Fibroblast of lung (primary cell): ENCODE measurements around the gene E2F2. TPM values are rescaled to one million over a fixed set of nuclear protein-coding genes. Genes with fewer than 3 reads are reported as not detected.
A peak's percentile ranks its signal among the peaks of the same experiment; 100 is the strongest.

Source experiments
- DNase-seq, 2 donors: peaks; one replicate each; pipeline versions ENCODE4 v3.0.0 to v3.0.0-alpha.2; 2010; ENCODE audit warnings: low read depth in 2 of 2
- H2AFZ ChIP-seq: 2 replicates; pipeline ENCODE4 v1.5.1; 2012; ENCODE audit warnings: low read length, control low read depth, inconsistent platforms
- H3K27ac ChIP-seq: 2 replicates; pipeline ENCODE4 v1.5.1; 2011; ENCODE audit warnings: low read length, control low read depth; ENCODE audit not compliant: insufficient read depth
- H3K27me3 ChIP-seq: 2 replicates; pipeline ENCODE4 v1.5.1; 2011; ENCODE audit warnings: mild to moderate bottlenecking, low read length; ENCODE audit not compliant: control insufficient read depth, insufficient read depth
- H3K36me3 ChIP-seq: 2 replicates; pipeline ENCODE4 v1.5.1; 2011; ENCODE audit warnings: low read length; ENCODE audit not compliant: control insufficient read depth, insufficient read depth
- H3K4me1 ChIP-seq: 2 replicates; pipeline ENCODE4 v1.5.1; 2011; ENCODE audit warnings: low read length; ENCODE audit not compliant: control insufficient read depth, insufficient read depth; ENCODE audit errors: extremely low read depth
- H3K4me2 ChIP-seq: 2 replicates; pipeline ENCODE4 v1.5.1; 2011; ENCODE audit warnings: low read length, control low read depth; ENCODE audit not compliant: insufficient read depth; ENCODE audit errors: extremely low read depth
- H3K4me3 ChIP-seq, 4 experiments: fragments of 200-600 bp in 1 of 4; sonication (generic) in 1 of 4; replicated peaks in 1 of 4; 2 replicates each; pipeline ENCODE4 v1.5.1; 2011 to 2016; ENCODE audit warnings: low read length in 4 of 4, low read depth in 3 of 4, mild to moderate bottlenecking in 3 of 4, control low read depth in 2 of 4, inconsistent platforms in 1 of 4, mixed read lengths in 1 of 4; ENCODE audit not compliant: insufficient read depth in 1 of 4; ENCODE audit errors: control extremely low read depth in 1 of 4
- H3K79me2 ChIP-seq: 2 replicates; pipeline ENCODE4 v1.5.1; 2012; ENCODE audit warnings: mild to moderate bottlenecking, low read length, inconsistent platforms; ENCODE audit not compliant: control insufficient read depth, insufficient read depth
- H3K9ac ChIP-seq: 2 replicates; pipeline ENCODE4 v1.5.1; 2011; ENCODE audit warnings: mild to moderate bottlenecking, low read length, control low read depth; ENCODE audit not compliant: insufficient read depth
- H3K9me3 ChIP-seq: 2 replicates; pipeline ENCODE4 v1.5.1; 2012; ENCODE audit warnings: low read depth, low read length; ENCODE audit not compliant: control insufficient read depth, insufficient read depth
- H4K20me1 ChIP-seq: 2 replicates; pipeline ENCODE4 v1.5.1; 2011; ENCODE audit warnings: low read length; ENCODE audit not compliant: control insufficient read depth, insufficient read depth; ENCODE audit errors: extremely low read depth
- EZH2 ChIP-seq: IDR thresholded peaks from 2 replicates; pipeline ENCODE4 v1.5.1; 2012; ENCODE audit warnings: low read length, control low read depth, mild to moderate bottlenecking; ENCODE audit errors: missing control alignments
- polyA plus RNA-seq, 2 donors: library from polyadenylated mRNA; depleted of rRNA in 1 of 2; stranded (reverse) in 1 of 2; unstranded in 1 of 2; fragments of >200 nt; gene quantifications; 2 replicates each; pipeline ENCODE4 v1.2.1, GENCODE V29; 2011 to 2012; ENCODE audit warnings: missing spikeins in 1 of 2
- total RNA-seq: library from RNA; depleted of rRNA; stranded (reverse); fragments of >200 nt; gene quantifications from 2 replicates; pipeline ENCODE4 v1.2.1, GENCODE V29; 2014
- TF ChIP-seq, protein P1 (sequence below), 2 donors: IDR thresholded peaks in 1 of 2; conservative IDR thresholded peaks in 1 of 2; 1 replicate in 1 of 2; 2 replicates in 1 of 2; pipeline ENCODE4 v1.5.1; 2011 to 2012; ENCODE audit warnings: low read length in 2 of 2, control low read depth in 1 of 2, inconsistent platforms in 1 of 2, low read depth in 1 of 2, mild to moderate bottlenecking in 1 of 2

The E2F2 gene
- total and polyA plus RNA-seq, 2 donors (not counting 1 experiment from before 2014, with no cell fraction given) = 0.17 to 0.26 TPM

DNA sequence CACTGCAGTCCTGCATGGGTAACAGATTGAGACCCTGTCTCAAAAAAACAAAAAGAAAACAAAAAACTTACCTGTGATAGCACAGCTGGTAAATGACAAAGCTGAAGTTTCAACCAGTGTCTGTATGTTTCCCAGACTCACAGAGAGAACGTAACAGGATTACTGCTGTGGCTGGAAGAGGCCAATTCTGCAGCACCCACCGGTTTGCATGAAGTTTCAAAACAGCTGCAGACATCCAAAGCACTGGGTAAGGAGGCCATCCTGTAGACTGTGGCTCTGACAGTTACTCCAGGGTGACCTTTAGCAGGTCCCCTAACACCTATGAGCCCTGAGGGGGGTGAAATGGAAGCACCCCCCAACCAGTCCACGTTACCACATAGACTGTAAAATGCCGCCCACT is 20.8 kb upstream of the E2F2 start:
- H3K4me3 ChIP-seq = no peak overlapping the region
- no peaks in the 10 kb centered on the region for H3K79me2 ChIP-seq
- H3K9me3 ChIP-seq = no peaks in the 10 kb centered on the region
- H3K27me3 ChIP-seq = no peaks in the 10 kb centered on the region
- no peak overlapping the region for H2AFZ ChIP-seq
- TF ChIP-seq EZH2 = no peak
- TF ChIP-seq, protein P1, sequence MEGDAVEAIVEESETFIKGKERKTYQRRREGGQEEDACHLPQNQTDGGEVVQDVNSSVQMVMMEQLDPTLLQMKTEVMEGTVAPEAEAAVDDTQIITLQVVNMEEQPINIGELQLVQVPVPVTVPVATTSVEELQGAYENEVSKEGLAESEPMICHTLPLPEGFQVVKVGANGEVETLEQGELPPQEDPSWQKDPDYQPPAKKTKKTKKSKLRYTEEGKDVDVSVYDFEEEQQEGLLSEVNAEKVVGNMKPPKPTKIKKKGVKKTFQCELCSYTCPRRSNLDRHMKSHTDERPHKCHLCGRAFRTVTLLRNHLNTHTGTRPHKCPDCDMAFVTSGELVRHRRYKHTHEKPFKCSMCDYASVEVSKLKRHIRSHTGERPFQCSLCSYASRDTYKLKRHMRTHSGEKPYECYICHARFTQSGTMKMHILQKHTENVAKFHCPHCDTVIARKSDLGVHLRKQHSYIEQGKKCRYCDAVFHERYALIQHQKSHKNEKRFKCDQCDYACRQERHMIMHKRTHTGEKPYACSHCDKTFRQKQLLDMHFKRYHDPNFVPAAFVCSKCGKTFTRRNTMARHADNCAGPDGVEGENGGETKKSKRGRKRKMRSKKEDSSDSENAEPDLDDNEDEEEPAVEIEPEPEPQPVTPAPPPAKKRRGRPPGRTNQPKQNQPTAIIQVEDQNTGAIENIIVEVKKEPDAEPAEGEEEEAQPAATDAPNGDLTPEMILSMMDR (conservative IDR thresholded peaks at IDR 0.05 in 1 of 2, IDR thresholded peaks at IDR 0.05 in 1 of 2; ENCODE audit: low read depth in 1 of 2, low read length in 2 of 2) = no peak
- no peak overlapping the region for H3K9ac ChIP-seq
- no peak for DNase-seq
- no peak overlapping the region for H3K27ac ChIP-seq
- H4K20me1 ChIP-seq = no peaks in the 10 kb centered on the region
- no peaks in the 10 kb centered on the region for H3K36me3 ChIP-seq
- peaks cover 22% of the 10 kb centered on the region for H3K4me1 ChIP-seq
- no peak overlapping the region for H3K4me2 ChIP-seq

DNA sequence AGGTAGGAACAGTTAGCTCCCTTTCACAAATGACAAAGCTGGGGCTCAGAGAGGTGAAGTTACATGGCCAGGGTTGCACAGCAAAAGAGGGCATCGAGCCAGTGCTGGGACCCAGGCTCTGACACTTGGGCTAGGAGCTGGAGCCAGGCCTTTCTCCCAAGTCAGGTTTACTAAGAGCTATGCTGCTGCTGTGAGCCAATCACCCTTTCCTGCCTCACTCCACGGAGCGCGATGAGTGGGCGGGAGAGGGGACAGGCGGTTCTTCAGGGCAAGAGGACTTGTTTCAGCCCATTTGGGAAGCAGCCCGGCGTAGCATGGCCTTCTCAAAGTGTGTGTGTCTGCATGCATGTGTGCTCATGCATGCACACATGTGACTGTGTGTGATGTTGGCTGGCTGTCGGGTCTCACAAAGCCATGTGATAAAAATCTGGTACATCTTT is 17.7 kb upstream of the E2F2 start:
- Histone ChIP-seq H3K4me3 (no peak overlapping the region), H3K79me2 (no peaks in the 10 kb centered on the region), H3K4me1 (peaks cover 9% of the 10 kb centered on the region), H3K36me3 (no peaks in the 10 kb centered on the region), H3K27me3 (no peaks in the 10 kb centered on the region), H3K27ac (no peak overlapping the region), H3K9ac (no peak overlapping the region), H4K20me1 (no peaks in the 10 kb centered on the region), H3K9me3 (no peaks in the 10 kb centered on the region), H2AFZ (peak overlapping the region; percentile 41), H3K4me2 (no peak overlapping the region)
- peak in 1 of 2 donors; percentile 47 for DNase-seq
- TF ChIP-seq EZH2 = no peak
- TF ChIP-seq, protein P1 (conservative IDR thresholded peaks at IDR 0.05 in 1 of 2, IDR thresholded peaks at IDR 0.05 in 1 of 2; ENCODE audit: low read depth in 1 of 2, low read length in 2 of 2) = no peak

DNA sequence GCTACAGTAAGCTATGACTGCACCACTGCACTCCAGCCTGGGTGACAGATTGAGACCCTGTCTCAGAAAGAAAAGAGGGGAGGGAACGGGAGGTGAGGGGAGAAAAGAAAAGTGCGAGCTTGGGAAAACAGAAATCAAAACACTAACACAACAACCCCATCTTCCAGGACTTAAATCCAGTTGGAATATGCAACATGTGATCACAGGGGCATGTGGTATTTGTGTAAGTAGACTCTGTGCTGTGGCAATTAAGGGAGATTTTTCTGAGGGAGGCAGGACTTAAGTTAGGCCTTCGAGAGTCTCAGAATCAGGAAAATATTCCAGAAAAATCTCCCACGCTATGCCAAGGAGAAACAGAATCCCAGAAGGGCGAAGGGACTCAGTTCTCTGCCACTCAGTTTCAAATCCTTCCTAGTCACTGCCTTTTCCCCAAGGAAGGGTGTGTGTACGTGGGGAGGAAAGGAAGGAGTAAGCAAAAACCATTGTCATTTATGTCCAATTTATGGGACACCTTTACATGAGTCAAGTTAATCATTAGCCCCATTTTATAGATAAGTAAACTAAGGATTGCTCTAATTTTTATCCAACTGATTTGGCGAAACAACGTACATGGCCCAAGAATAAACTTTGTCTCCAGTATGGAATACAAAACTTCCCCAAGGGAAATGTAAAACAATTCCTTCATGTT is 16.0 kb upstream of the E2F2 start:
- TF ChIP-seq, protein P1 (conservative IDR thresholded peaks at IDR 0.05 in 1 of 2, IDR thresholded peaks at IDR 0.05 in 1 of 2; ENCODE audit: low read depth in 1 of 2, low read length in 2 of 2) = no peak
- no peak for TF ChIP-seq EZH2
- no peak overlapping the region for H3K27ac ChIP-seq
- no peaks in the 10 kb centered on the region for H4K20me1 ChIP-seq
- H3K27me3 ChIP-seq = no peaks in the 10 kb centered on the region
- H3K9me3 ChIP-seq = no peaks in the 10 kb centered on the region
- no peak overlapping the region for H3K9ac ChIP-seq
- H3K36me3 ChIP-seq = no peaks in the 10 kb centered on the region
- peaks cover 9% of the 10 kb centered on the region for H3K4me1 ChIP-seq
- H3K79me2 ChIP-seq = no peaks in the 10 kb centered on the region
- H2AFZ ChIP-seq = no peak overlapping the region
- H3K4me3 ChIP-seq = no peak overlapping the region
- no peak for DNase-seq
- H3K4me2 ChIP-seq = no peak overlapping the region
